CD4-positive, alpha-beta T cell treated with Interferon alpha-2 for 1 hour (primary cell): ENCODE measurements around the gene PPP4R4.
"Not testable (repeated sequence)": the region's sequence is repeated elsewhere in the genome, so short reads cannot be mapped to it uniquely, and the experiment has no call there.

Source experiments
- DNase-seq, 2 donors: peaks; one replicate each; pipeline ENCODE4 v3.0.0-alpha.2; 2020 to 2022

Gene PPP4R4

DNA sequence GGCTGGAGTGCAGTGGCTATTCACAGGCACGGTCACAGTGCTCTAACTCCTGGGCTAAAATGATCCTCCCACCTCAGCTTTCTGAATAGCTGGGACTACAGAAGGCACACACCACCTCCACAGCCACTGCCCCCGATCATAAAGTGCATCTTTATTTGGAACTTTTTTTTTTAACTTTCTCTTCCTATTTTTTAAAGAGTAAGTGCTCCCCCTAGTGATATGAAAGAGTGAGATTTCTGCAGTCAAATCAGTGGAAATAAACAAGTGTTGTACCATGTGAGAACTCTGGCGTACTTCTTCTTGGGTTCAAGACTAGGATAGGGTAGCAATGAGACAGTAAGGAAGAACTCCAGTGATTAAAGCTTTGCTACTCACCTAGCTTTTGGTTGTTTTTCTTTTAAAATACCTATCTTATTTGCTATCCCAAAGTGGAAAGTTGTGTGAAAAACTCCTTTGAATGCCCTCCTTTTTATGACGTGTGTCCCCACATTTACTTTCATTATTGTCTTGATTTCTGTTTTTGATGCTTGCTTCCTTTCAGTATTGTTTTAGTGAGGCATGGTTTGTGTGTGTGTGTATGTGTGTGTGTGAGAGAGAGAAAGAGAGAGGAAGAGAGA is 6.6 kb downstream of the PPP4R4 start:
- peak in 1 of 2 donors; percentile 77 for DNase-seq

DNA sequence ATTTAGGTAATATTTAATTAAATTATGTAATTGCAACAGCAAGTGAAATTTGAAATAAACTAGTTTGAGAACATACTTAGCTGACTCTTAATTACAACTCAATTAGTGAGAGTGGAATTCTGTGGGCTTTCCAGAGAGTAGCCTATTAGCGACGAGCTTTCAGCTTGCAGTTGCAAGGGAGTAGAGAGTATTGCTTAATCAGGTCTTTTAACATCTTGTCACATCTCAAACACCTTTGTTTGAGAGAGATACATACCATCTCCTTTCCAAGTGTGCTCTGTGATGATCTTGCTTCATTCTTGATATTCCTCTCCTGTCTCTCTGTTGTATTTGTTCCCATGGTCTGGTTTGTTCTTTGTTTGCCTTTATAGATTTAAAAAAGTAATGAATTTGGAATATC is 7.7 kb downstream of the PPP4R4 start:
- DNase-seq = no peak

GRCh38 chr14:94192536-94192935 is 18.4 kb downstream of the PPP4R4 start:
- DNase-seq = no peak

DNA sequence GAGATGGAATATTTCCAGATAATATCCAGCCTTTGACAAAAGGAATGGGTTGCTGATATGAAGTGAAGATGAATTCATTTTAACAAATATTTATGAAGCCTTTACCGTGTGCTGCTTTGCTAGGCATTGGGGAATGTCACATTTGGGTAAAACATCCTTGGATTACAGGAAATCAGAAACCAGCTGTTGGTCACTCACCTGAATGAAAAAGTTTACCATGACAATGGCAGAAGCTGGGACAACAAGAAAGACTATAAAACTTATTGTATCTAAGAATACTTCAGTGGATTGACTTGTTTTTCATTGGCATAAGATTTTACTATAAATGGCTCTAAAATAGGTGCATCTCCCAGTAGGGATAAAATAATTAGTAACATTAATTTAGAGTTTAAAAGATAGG is 19.7 kb downstream of the PPP4R4 start:
- no peak for DNase-seq

GRCh38 chr14:94196057-94196456 is 21.9 kb downstream of the PPP4R4 start:
- DNase-seq = no peak

- no peak for DNase-seq
These were observed 29.5 kb downstream of the PPP4R4 start for GRCh38 chr14:94203473-94204210.

GRCh38 chr14:94213021-94213420 is 38.9 kb downstream of the PPP4R4 start:
- DNase-seq = no peak

- DNase-seq = no peak
These were observed 39.6 kb downstream of the PPP4R4 start for GRCh38 chr14:94213741-94214140.

- DNase-seq = no peak
These were observed 43.0 kb downstream of the PPP4R4 start for GRCh38 chr14:94217116-94217515.

DNA sequence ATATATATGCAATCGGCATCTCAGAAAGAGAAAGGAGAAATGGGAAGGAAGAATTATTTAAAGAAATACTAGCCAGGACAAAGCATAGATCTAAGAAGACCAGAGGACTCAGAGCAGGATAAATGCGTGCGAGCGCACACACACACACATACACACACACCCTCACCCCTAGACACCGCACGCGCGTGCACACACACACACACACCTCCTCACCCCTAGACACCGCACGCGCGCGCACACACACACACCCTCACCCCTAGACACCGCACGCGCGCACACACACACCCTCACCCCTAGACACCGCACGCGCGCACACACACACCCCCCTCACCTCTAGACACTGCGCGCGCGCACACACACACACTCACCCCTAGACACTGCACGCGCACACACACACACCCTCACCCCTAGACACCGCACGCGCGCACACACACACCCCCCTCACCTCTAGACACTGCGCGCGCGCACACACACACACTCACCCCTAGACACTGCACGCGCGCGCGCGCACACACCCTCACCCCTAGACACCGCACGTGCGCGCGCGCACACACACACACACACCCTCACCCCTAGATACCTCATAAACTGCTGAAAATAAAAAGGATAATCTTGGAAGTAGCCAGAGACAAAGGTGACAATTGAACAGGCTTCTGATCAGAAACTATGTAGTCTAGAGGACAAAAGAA is 44.2 kb downstream of the PPP4R4 start:
- not testable (repeated sequence) for DNase-seq

- DNase-seq = no peak
These were observed 49.9 kb downstream of the PPP4R4 start for GRCh38 chr14:94224040-94224439.

DNA sequence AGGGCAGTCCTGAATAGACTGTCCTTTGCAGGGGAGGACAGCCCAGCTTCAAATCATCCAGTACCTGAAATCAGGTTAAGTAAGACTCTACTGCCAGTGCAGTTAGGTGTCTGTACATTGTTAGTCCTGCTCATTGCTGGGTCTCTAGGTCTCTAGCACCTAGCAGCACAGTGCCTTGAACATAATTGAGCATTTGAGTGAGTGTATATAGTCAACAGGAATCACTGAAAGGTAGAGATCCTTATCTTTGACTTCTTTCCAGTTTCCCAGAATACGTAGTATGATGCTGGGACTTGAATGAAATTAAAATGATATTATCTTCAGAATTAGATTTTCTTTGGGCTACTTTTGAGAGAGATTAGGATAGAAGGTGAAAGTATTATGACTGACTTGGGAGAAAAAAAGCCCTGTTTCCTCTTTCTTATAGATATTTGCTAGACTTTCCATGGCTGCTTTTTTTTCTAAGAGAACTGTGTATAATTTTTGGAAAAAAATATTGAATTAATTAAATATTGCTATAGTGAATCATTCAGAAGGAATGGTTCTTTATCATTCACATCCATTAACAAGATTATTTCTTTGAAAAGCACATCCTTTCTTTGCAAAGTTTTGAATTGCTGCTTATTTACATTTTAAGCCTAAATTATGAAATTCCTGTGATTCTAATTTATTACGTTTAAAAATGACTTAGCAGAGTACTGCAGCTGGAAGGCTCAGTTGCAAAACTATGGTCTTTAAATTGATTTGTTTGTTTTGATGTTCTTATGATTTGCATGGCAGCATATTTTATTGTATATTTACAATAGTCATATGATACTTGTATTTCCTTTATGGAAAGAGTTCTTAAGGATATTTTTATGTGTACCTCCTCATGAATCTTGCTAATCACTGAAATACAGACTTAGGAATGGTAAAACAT is 51.6 kb downstream of the PPP4R4 start:
- DNase-seq = no peak

DNA sequence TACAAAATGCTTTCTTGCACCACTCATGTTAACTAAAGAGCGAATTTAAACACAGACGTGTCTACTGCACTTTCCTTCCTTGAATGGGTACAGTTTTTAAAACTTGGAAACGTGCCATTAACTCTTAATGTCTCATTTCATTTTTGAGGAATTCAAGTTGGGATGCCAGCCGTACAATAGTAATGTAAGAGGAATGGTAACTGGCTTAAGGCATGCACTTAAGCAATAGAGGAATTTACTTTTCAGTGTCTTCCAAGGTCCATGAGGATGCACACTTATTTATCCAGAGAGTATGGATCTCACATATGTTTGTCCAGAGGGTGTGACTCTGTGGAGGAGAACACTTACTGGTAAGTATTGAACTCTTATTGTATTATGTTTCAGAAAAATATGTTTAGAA is 52.9 kb downstream of the PPP4R4 start:
- DNase-seq = no peak

DNA sequence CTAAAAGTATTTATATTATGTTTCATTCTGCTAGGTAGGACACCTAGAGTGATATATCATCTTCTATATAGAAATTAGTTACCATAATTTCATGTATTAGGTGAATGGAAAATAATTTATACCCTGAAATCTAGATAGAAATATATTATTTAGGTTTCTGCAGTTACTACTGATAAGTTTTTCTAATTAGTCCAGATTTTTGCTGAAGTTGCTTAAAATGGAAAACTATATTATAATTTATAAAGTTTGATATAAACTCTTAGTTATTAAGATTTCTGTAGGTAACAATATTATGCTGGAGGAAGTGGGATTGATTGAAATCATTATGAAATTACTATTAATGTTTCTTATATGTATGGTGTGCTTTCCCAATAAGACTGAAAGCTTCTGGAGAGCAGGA is 62.9 kb downstream of the PPP4R4 start:
- no peak for DNase-seq

DNA sequence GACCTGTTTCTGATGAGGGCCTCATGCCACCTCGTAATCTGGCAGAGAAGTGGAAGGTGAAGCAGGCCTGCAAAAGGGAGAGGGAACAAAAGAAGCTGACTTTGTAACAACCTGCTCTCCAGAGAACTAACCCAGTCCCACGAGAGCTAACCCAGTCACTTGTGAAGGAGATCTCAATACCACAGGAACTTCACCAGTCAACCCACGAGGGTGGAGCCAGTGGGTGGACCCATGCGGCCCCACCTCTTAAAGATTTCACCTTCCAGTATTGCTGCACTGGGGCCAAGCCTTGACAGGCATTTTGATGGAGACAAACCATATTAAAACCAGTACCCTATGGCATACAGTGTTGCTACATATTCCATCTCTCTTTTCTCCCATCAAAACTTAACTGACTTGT is 63.9 kb downstream of the PPP4R4 start:
- no peak for DNase-seq

- no peak for DNase-seq
These were observed 65.3 kb downstream of the PPP4R4 start for GRCh38 chr14:94239406-94239805.

- DNase-seq = no peak
These were observed 70.1 kb downstream of the PPP4R4 start for GRCh38 chr14:94244182-94244581.

DNA sequence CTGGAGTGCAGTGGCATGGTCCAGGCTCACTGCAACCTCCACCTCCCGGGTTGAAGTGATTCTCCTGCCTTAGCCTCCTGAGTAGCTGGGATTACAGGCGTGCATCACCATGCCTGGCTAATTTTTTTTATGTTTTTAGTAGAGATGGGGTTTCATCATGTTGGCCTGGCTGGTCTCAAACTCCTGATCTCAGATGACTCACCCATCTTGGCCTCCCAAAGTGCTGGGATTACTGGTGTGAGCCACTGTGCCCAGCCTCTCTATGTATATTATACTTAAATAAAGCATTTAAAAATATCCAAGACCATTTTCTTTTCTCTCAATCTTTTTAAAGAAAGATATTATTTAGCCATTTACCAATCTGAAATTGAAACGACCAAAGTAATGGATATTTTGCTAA is 90.1 kb downstream of the PPP4R4 start:
- DNase-seq = not testable (repeated sequence)

GRCh38 chr14:94267352-94267751 is 93.2 kb downstream of the PPP4R4 start:
- DNase-seq = no peak

GRCh38 chr14:94268582-94268981 is 94.5 kb downstream of the PPP4R4 start:
- DNase-seq = not testable (repeated sequence)

GRCh38 chr14:94269156-94269555 is 95.0 kb downstream of the PPP4R4 start:
- no peak for DNase-seq

DNA sequence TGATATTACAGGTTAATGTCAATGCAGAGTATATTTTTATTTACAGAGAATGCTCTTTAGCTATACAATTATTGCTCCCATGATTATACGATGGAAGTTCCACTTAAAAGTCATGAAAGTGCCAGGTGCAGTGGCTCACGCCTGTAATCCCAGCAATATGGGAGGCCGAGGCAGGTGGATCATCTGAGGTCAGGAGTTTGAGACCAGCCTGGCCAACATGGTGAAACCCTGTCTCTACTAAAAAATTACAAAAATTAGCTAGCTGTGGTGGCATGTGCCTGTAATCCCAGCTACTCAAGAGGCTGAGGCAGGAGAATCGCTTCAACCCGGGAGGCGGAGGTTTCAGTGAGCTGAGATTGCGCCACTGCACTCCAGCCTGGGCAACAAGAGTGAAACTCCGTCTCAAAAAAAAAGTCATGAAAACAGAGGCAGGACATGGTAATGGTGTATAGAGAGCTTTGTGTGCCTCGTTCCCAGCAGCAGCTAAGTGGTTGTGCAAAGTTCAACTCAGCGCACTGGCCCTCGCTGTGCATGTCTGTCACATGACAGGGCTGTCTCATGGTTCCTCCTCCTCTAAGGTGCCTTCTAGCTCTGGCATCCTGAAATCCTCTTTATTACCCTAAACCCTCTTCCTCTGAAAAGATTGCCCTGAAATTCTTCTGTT is 102.9 kb downstream of the PPP4R4 start:
- DNase-seq = not testable (repeated sequence)
